GM12892 (cell line): Measurements from ENCODE around the gene HSF2BP.

Experiments
- POLR2A ChIP-seq: IDR thresholded peaks from 2 replicates; pipeline ENCODE4 v1.6.1; 2011; ENCODE audit warnings: low read depth, low read length, control low read depth
- POLR2AphosphoS5 ChIP-seq: IDR thresholded peaks from 2 replicates; pipeline ENCODE4 v1.6.1; 2011; ENCODE audit warnings: low read depth, low read length, control low read depth
- TAF1 ChIP-seq: IDR thresholded peaks from 2 replicates; pipeline ENCODE4 v1.6.1; 2011; ENCODE audit warnings: low read depth, mild to moderate bottlenecking, control low read depth, low read length, borderline replicate concordance

DNA sequence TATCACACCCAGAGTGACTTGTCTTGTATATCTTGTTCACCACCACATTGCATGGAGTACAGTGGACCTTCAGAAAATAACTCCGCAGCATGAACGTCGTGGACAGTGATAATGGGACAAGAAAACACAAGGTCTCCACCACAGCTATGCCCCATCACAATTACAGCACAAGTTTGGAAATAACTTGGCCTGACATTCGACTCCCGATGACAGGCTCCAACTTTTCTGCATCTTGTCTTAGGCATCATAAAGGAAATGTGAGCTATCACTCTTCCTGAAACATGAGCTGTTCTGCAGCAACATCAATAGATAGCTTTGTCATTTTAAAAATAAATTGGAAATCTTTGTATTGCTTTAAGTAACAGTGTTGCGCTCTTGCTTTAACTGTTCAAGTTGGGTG, 3.0 kb upstream of the HSF2BP start:
- TF ChIP-seq POLR2AphosphoS5 (no peak), POLR2A (no peak), TAF1 (no peak)
